Liver (tissue), 9 donors: ENCODE data around the gene GPM6B. TPM values are rescaled to one million over a fixed set of nuclear protein-coding genes. Genes with fewer than 3 reads are reported as not detected.
A peak's percentile ranks its signal among the peaks of the same experiment; 100 is the strongest.

Experiments used
- DNase-seq: peaks from one replicate; pipeline ENCODE4 v3.0.0-alpha.2; 2017; ENCODE audit warnings: low spot score
- H3K27ac ChIP-seq, 2 donors: one replicate each; pipeline ENCODE4 v1.7.0; 2013; ENCODE audit warnings: inconsistent platforms in 2 of 2, low read length in 2 of 2, control low read depth in 1 of 2, low read depth in 1 of 2, mild to moderate bottlenecking in 1 of 2
- H3K27me3 ChIP-seq, 4 donors: one replicate each; pipeline versions ENCODE4 v1.6.1 to v1.7.0; 2013; ENCODE audit warnings: low read length in 3 of 4, inconsistent platforms in 1 of 4, mild to moderate bottlenecking in 1 of 4, moderate library complexity in 1 of 4; ENCODE audit not compliant: control insufficient read depth in 4 of 4, insufficient read depth in 4 of 4
- H3K36me3 ChIP-seq, 4 donors: one replicate each; pipeline versions ENCODE4 v1.6.1 to v1.7.0; 2013; ENCODE audit warnings: low read length in 3 of 4, mild to moderate bottlenecking in 3 of 4, low read depth in 1 of 4, moderate library complexity in 1 of 4; ENCODE audit not compliant: control insufficient read depth in 4 of 4, insufficient read depth in 3 of 4
- H3K4me1 ChIP-seq, 4 donors: one replicate each; pipeline versions ENCODE4 v1.6.1 to v1.7.0; 2013; ENCODE audit warnings: low read length in 3 of 4, mild to moderate bottlenecking in 3 of 4, moderate library complexity in 1 of 4; ENCODE audit not compliant: control insufficient read depth in 4 of 4, insufficient read depth in 4 of 4
- H3K4me3 ChIP-seq, 3 donors: one replicate each; pipeline versions ENCODE4 v1.6.1 to v1.7.0; 2013; ENCODE audit warnings: low read length in 3 of 3, control low read depth in 1 of 3, low read depth in 1 of 3, mild to moderate bottlenecking in 1 of 3
- H3K9ac ChIP-seq, 2 donors: one replicate each; pipeline ENCODE4 v1.7.0; 2013; ENCODE audit warnings: low read length in 2 of 2, mild to moderate bottlenecking in 2 of 2, moderate library complexity in 2 of 2, control low read depth in 1 of 2, low read depth in 1 of 2
- H3K9me3 ChIP-seq, 4 donors: one replicate each; pipeline versions ENCODE4 v1.6.1 to v1.7.0; 2013; ENCODE audit warnings: low read length in 3 of 4; ENCODE audit not compliant: control insufficient read depth in 4 of 4
- ATF3 ChIP-seq: IDR thresholded peaks from 2 replicates; pipeline ENCODE4 v1.6.1; 2016; ENCODE audit warnings: antibody characterized with exemption
- EGR1 ChIP-seq, 2 donors: IDR thresholded peaks; 2 replicates each; pipeline ENCODE4 v1.6.1; 2016 to 2018; ENCODE audit warnings: antibody characterized with exemption in 2 of 2, low read depth in 2 of 2
- FOXA1 ChIP-seq: IDR thresholded peaks from 2 replicates; pipeline ENCODE4 v1.6.1; 2016; ENCODE audit warnings: antibody characterized with exemption
- HNF4A ChIP-seq, 2 donors: conservative IDR thresholded peaks; 2 replicates each; pipeline ENCODE4 v1.6.1; 2016; ENCODE audit warnings: antibody characterized with exemption in 2 of 2, mild to moderate bottlenecking in 2 of 2
- HNF4G ChIP-seq: IDR thresholded peaks from 2 replicates; pipeline ENCODE4 v1.6.1; 2016; ENCODE audit warnings: antibody characterized with exemption
- JUND ChIP-seq, 2 donors: IDR thresholded peaks; 2 replicates each; pipeline ENCODE4 v1.6.1; 2016; ENCODE audit warnings: antibody characterized with exemption in 2 of 2
- NR2F2 ChIP-seq: IDR thresholded peaks from 2 replicates; pipeline ENCODE4 v1.6.1; 2016; ENCODE audit warnings: antibody characterized with exemption
- RAD21 ChIP-seq, 2 donors: IDR thresholded peaks; 2 replicates each; pipeline ENCODE4 v1.6.1; 2016; ENCODE audit warnings: antibody characterized with exemption in 2 of 2, mild to moderate bottlenecking in 2 of 2
- REST ChIP-seq: IDR thresholded peaks from 2 replicates; pipeline ENCODE4 v1.6.1; 2016; ENCODE audit warnings: antibody characterized with exemption, mild to moderate bottlenecking
- RXRA ChIP-seq, 2 donors: IDR thresholded peaks; 2 replicates each; pipeline ENCODE4 v1.6.1; 2017 to 2018; ENCODE audit warnings: antibody characterized with exemption in 2 of 2, mild to moderate bottlenecking in 1 of 2
- SP1 ChIP-seq: IDR thresholded peaks from 2 replicates; pipeline ENCODE4 v1.6.1; 2018; ENCODE audit warnings: antibody characterized with exemption, mild to moderate bottlenecking
- YY1 ChIP-seq: IDR thresholded peaks from 2 replicates; pipeline ENCODE4 v1.6.1; 2016; ENCODE audit warnings: antibody characterized with exemption, mild to moderate bottlenecking
- WGBS: extraction: QIAGEN DNeasy Blood & Tissue Kit; methylation state at CpG from one replicate; pipeline ENCODE4 v1.1.7; 2013; 5-methylcytosine and 5-hydroxymethylcytosine counted together
- polyA plus RNA-seq, 2 donors: library from polyadenylated mRNA; stranded (reverse) in 1 of 2; unstranded in 1 of 2; fragments of 200-250 nt in 1 of 2; fragments of >200 nt in 1 of 2; fragmentation: Nextera tagmentation in 1 of 2; extraction: Ambion mirVana in 1 of 2; gene quantifications; one replicate each; pipeline versions ENCODE4 v1.2.1 to v1.2.3, GENCODE V29; 2013 to 2015
- total RNA-seq, 2 donors: library from RNA; depleted of rRNA; stranded (reverse); fragments of >200 nt; gene quantifications; one replicate each; pipeline ENCODE4 v1.2.3, GENCODE V29; 2014
- TF ChIP-seq, protein P1 (sequence below): IDR thresholded peaks from 2 replicates; pipeline ENCODE4 v1.6.1; 2016; ENCODE audit warnings: antibody characterized with exemption
- TF ChIP-seq, protein P2 (sequence below): IDR thresholded peaks from 2 replicates; pipeline ENCODE4 v1.6.1; 2016; ENCODE audit warnings: antibody characterized with exemption
- donor health status: healthy.
- donor health status: healthy.
- donor health status: healthy.
- donor health status: healthy.
- donor health status: healthy.

Gene GPM6B
- total and polyA plus RNA-seq, 4 donors = 0.42 to 2.3 (median 0.72) TPM

DNA sequence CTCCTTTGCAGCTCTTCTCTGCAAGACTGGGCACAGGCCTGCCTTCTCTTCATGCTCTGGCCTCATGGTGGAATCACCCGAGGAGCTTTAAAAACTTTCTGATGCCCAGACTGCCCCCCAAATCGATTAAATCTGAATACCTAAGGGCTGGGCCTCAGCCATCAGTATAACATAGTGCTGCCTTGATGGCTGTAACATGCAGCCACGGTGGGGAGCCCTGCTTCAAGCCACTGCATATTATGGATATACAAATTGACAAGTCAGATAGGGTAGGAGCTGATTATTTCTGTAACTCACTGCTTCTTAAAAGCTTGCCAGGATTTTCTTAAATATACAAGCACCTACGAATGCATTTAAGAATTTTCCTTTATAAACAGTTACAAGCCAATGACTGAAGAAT is 40.5 kb downstream of the GPM6B start (continued):
- no peak for TF ChIP-seq REST

DNA sequence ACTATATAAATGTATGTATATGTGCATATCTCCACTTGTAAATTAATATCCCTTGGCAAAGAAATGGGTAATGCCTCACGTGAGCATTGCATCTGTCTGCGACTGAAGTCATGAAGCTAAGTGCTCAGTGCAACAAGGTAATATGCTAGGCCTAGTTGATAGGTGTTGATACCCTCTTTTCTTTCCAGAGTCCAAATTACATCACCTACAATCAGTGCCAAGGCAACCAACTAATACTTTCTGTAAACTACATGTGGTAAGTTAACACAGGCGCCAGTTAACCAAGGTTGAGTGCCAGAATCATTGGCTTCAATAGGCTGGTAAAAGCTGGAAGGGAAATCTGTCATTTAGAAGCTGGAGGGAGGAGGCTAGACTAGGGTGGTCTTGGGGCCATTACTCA is 41.1 kb downstream of the GPM6B start:
- Histone ChIP-seq H3K4me1 (peaks cover 0 to 3% (median 3%) of the 10 kb centered on the region in 4 donors), H3K36me3 (peaks cover 0 to 5% (median 0%) of the 10 kb centered on the region in 4 donors), H3K27ac (no peak overlapping the region), H3K4me3 (no peak overlapping the region), H3K27me3 (no peaks in the 10 kb centered on the region), H3K9me3 (no peaks in the 10 kb centered on the region), H3K9ac (no peak overlapping the region)
- WGBS = 51% methylated on average over 3 of the region's 3 CpGs
- TF ChIP-seq SP1 (no peak), FOXA1 (no peak), ATF3 (no peak), RXRA (IDR thresholded peaks at IDR 0.05) (peak in 1 of 2 donors; percentile 17), NR2F2 (no peak), YY1 (no peak), HNF4G (no peak), HNF4A (conservative IDR thresholded peaks at IDR 0.05) (peak; percentile 41 to 73), JUND (IDR thresholded peaks at IDR 0.05) (no peak), REST (no peak), RAD21 (IDR thresholded peaks at IDR 0.05) (no peak), EGR1 (IDR thresholded peaks at IDR 0.05; ENCODE audit: low read depth in 2 of 2) (no peak)
- TF ChIP-seq, protein P1, sequence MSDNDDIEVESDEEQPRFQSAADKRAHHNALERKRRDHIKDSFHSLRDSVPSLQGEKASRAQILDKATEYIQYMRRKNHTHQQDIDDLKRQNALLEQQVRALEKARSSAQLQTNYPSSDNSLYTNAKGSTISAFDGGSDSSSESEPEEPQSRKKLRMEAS = no peak
- TF ChIP-seq, protein P2, sequence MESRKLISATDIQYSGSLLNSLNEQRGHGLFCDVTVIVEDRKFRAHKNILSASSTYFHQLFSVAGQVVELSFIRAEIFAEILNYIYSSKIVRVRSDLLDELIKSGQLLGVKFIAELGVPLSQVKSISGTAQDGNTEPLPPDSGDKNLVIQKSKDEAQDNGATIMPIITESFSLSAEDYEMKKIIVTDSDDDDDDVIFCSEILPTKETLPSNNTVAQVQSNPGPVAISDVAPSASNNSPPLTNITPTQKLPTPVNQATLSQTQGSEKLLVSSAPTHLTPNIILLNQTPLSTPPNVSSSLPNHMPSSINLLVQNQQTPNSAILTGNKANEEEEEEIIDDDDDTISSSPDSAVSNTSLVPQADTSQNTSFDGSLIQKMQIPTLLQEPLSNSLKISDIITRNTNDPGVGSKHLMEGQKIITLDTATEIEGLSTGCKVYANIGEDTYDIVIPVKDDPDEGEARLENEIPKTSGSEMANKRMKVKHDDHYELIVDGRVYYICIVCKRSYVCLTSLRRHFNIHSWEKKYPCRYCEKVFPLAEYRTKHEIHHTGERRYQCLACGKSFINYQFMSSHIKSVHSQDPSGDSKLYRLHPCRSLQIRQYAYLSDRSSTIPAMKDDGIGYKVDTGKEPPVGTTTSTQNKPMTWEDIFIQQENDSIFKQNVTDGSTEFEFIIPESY = no peak
- DNase-seq = no peak
